HG02885 (cell line): Measurements from ENCODE around the gene ZNF384.
A peak's percentile ranks its signal among the peaks of the same experiment; 100 is the strongest.
"Not testable (repeated sequence)": the region's sequence is repeated elsewhere in the genome, so short reads cannot be mapped to it uniquely, and the experiment has no call there.

Experiments
- ATAC-seq: cut with Tn5 transposase; IDR thresholded peaks from one replicate; pipeline ENCODE4 v1.9.1; 2021; ENCODE audit warnings: mild to moderate bottlenecking; ENCODE audit not compliant: unreplicated experiment, poor library complexity

ZNF384 gene

GRCh38 chr12:6688999-6689882 lies at the start of gene ZNF384:
TSS of gene ZNF384 (minus strand) at chr12:6689375. CDS start at chr12:6679520, 9,855 bp downstream.
- ATAC-seq, result peak; percentile 90

- ATAC-seq, result no peak
These were observed 47.6 kb upstream of the ZNF384 start for GRCh38 chr12:6736754-6737153.

- no peak for ATAC-seq
These were observed 46.4 kb upstream of the ZNF384 start for GRCh38 chr12:6735448-6736191.

- no peak for ATAC-seq
These were observed 45.6 kb upstream of the ZNF384 start for GRCh38 chr12:6734506-6735387.

- ATAC-seq, result no peak
These were observed 41.0 kb upstream of the ZNF384 start for GRCh38 chr12:6730169-6730568.

- ATAC-seq, result no peak
These were observed 40.0 kb upstream of the ZNF384 start for GRCh38 chr12:6729186-6729585.

- no peak for ATAC-seq
These were observed 36.2 kb upstream of the ZNF384 start for GRCh38 chr12:6725350-6725749.

GRCh38 chr12:6724409-6724797 lies 35.2 kb upstream of the ZNF384 start:
- ATAC-seq, result peak; percentile 25

GRCh38 chr12:6723607-6724408 lies 34.6 kb upstream of the ZNF384 start, which contains the start of gene COPS7A:
TSS of gene COPS7A (plus strand) at chr12:6724046. CDS start at chr12:6724657, 611 bp downstream.
- ATAC-seq, result peak; percentile 93

GRCh38 chr12:6722863-6723262 lies 33.7 kb upstream of the ZNF384 start:
- ATAC-seq, result no peak

GRCh38 chr12:6716874-6717437 lies 27.8 kb upstream of the ZNF384 start:
- ATAC-seq, result no peak

- ATAC-seq, result not testable (repeated sequence)
These were observed 27.1 kb upstream of the ZNF384 start for GRCh38 chr12:6716031-6716873.

- ATAC-seq, result no peak
These were observed 19.8 kb upstream of the ZNF384 start for GRCh38 chr12:6708960-6709394.

GRCh38 chr12:6708351-6708750 lies 19.2 kb upstream of the ZNF384 start:
- ATAC-seq, result not testable (repeated sequence)

- ATAC-seq, result no peak
These were observed 14.5 kb upstream of the ZNF384 start for GRCh38 chr12:6703631-6704030.

- ATAC-seq, result no peak
These were observed 12.0 kb upstream of the ZNF384 start for GRCh38 chr12:6701078-6701768.

- no peak for ATAC-seq
These were observed 11.5 kb upstream of the ZNF384 start, which contains the start of gene PIANP for GRCh38 chr12:6700646-6701051. TSS of gene PIANP (minus strand) at chr12:6700815. CDS start at chr12:6698061, 2,754 bp downstream.
